Peyer's patch (tissue), 4 donors: ENCODE results near the gene PNPLA8.

Source experiments
- CTCF ChIP-seq, 6 experiments: fragments of 450-650 bp in 4 of 6; fragments of 200-600 bp in 2 of 6; sonication (generic) in 1 of 6; IDR thresholded peaks; one replicate each; pipeline ENCODE4 v1.5.1; 2017 to 2019; ENCODE audit warnings: antibody characterized with exemption in 6 of 6, mild to moderate bottlenecking in 3 of 6, moderate library complexity in 1 of 6
- POLR2A ChIP-seq, 2 donors: fragments of 450-650 bp; IDR thresholded peaks; one replicate each; pipeline ENCODE4 v1.5.1; 2017; ENCODE audit warnings: antibody characterized with exemption in 2 of 2, mild to moderate bottlenecking in 2 of 2, moderate library complexity in 2 of 2

- TF ChIP-seq CTCF (IDR thresholded peaks at IDR 0.05) (no peak), POLR2A (IDR thresholded peaks at IDR 0.05) (no peak)
Measured at GRCh38 chr7:108480311-108480710, 45.6 kb downstream of the PNPLA8 start.
